Ectodermal cell (in vitro differentiated cells): ENCODE data around the gene PPP6R1.

ENCODE experiments used
- H3K27ac ChIP-seq: 2 replicates; pipeline ENCODE4 v1.7.0; 2013; ENCODE audit warnings: mild to moderate bottlenecking, low read depth, low read length; ENCODE audit not compliant: insufficient read depth, poor library complexity, severe bottlenecking
- H3K27me3 ChIP-seq: 2 replicates; pipeline ENCODE4 v1.7.0; 2013; ENCODE audit warnings: mild to moderate bottlenecking, low read length; ENCODE audit not compliant: insufficient read depth, control insufficient read depth, poor library complexity, severe bottlenecking
- H3K36me3 ChIP-seq: one replicate; pipeline ENCODE4 v1.7.0; 2013; ENCODE audit warnings: low read length; ENCODE audit not compliant: control insufficient read depth, insufficient read depth
- H3K4me1 ChIP-seq: one replicate; pipeline ENCODE4 v1.7.0; 2013; ENCODE audit warnings: low read length; ENCODE audit not compliant: control insufficient read depth, insufficient read depth
- H3K4me3 ChIP-seq: 2 replicates; pipeline ENCODE4 v1.7.0; 2013; ENCODE audit warnings: low read depth, low read length, control low read depth; ENCODE audit not compliant: insufficient read depth
- H3K9me3 ChIP-seq: 2 replicates; pipeline ENCODE4 v1.7.0; 2013; ENCODE audit warnings: mild to moderate bottlenecking, low read length, moderate library complexity; ENCODE audit not compliant: control insufficient read depth
- WGBS, 2 experiments: methylation state at CpG; one replicate each; pipeline ENCODE4 v1.1.7; 2013; ENCODE audit warnings: missing lambda C conversion rate in 2 of 2; 5-methylcytosine and 5-hydroxymethylcytosine counted together

The PPP6R1 gene

DNA sequence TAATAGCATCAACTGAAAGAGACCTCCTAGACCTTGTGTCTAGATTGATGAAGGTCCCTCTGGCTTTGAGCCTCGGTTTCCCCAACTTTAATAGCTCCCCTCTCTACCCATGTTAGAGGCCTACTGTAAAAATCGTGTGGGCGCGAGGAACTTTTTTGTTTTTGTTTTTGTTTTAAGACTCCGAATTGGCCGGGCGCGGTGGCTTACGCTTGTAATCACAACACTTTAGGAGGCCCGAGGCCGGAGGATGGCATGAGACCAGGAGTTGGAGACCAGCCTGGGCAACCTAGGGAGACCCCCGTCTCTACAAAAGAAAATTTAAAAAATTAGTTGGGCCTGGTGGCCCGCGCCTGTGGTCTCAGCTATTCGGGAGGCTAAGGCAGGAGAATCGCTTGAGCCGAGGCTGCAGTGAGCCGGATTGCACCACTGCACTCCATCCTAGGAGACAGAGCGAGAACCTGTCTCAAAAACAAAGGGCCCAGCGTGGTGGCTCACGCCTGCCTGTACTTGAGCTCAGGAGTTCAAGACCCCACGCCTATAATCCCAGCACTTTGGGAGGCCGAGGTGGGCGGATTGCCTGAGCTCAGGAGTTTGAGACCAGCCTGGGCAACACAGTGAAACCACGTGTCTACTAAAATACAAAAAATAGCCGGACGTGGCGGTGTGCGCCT is 858 bp upstream of the PPP6R1 start:
- peak overlapping the region; percentile 86 for H3K4me3 ChIP-seq
- H3K27ac ChIP-seq: peak overlapping the region; percentile 92
- peaks cover 25% of the 10 kb centered on the region for H3K4me1 ChIP-seq
- H3K27me3 ChIP-seq: no peaks in the 10 kb centered on the region
- no peaks in the 10 kb centered on the region for H3K9me3 ChIP-seq
- peaks cover 3% of the 10 kb centered on the region for H3K36me3 ChIP-seq
- 43 to 47% methylated on average over 29 of the region's 29 CpGs for WGBS, 2 experiments

GRCh38 chr19:55258476-55258827 is 365 bp downstream of the PPP6R1 start:
- H3K36me3 ChIP-seq: peaks cover 3% of the 10 kb centered on the region
- H3K27me3 ChIP-seq: no peaks in the 10 kb centered on the region
- H3K27ac ChIP-seq: no peak overlapping the region
- 0 to 1% methylated on average over 53 of the region's 53 CpGs for WGBS, 2 experiments
- peak overlapping the region; percentile 86 for H3K4me3 ChIP-seq
- H3K9me3 ChIP-seq: no peaks in the 10 kb centered on the region
- peaks cover 25% of the 10 kb centered on the region for H3K4me1 ChIP-seq

GRCh38 chr19:55257461-55258420 is 1.1 kb downstream of the PPP6R1 start:
- Histone ChIP-seq H3K9me3 (no peaks in the 10 kb centered on the region), H3K27ac (no peak overlapping the region), H3K4me3 (peak overlapping the region; percentile 86), H3K27me3 (no peaks in the 10 kb centered on the region), H3K4me1 (peaks cover 25% of the 10 kb centered on the region), H3K36me3 (peaks cover 3% of the 10 kb centered on the region)
- 12% methylated on average over 51 of the region's 51 CpGs for WGBS, 2 experiments

GRCh38 chr19:55256562-55257460 is 2.0 kb downstream of the PPP6R1 start:
- no peaks in the 10 kb centered on the region for H3K36me3 ChIP-seq
- 85 to 88% methylated on average over 22 of the region's 22 CpGs for WGBS, 2 experiments
- H3K4me3 ChIP-seq: peak overlapping the region; percentile 86
- H3K9me3 ChIP-seq: no peaks in the 10 kb centered on the region
- peaks cover 25% of the 10 kb centered on the region for H3K4me1 ChIP-seq
- H3K27ac ChIP-seq: no peak overlapping the region
- no peaks in the 10 kb centered on the region for H3K27me3 ChIP-seq

DNA sequence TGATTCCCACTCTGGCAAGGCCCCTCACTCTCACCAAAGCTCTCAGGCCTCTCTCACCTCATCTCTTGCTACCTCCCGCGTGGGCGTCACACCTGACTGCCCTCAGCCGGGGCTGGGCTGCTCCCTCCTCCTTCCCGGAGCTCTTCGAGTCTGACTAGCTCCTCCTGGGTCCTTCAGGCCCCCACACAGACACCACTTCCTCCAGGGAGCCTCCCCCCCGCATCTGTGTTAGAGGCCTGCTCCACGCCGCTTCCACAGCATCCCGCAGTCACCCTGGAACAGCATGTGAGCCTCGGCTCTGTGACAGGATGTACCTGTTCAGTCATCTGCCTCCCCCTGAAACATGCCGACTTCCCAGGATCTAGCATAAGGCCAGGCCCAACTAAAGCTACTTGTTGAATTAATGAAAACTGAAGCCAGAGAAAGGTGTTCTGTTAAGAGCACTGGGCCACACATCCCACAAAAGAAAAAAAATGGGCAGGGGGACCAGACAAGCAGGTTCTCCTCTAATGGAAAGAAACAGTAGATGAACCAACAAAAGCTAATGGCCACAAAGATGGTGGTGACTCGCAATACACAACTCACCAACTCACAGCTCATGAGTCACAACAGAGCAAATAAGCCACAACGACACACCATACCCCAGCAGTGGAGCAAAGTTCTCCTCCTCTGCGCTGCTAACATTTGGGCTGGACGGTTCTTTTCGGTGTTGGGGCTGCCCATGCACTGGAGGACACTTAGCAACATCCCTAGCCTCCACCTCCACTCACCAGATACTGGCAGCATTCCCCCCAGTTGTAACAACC is 3.0 kb downstream of the PPP6R1 start:
- H3K27ac ChIP-seq: no peak overlapping the region
- no peak overlapping the region for H3K4me3 ChIP-seq
- 82 to 84% methylated on average over 17 of the region's 17 CpGs for WGBS, 2 experiments
- peaks cover 25% of the 10 kb centered on the region for H3K4me1 ChIP-seq
- H3K27me3 ChIP-seq: no peaks in the 10 kb centered on the region
- no peaks in the 10 kb centered on the region for H3K36me3 ChIP-seq
- H3K9me3 ChIP-seq: no peaks in the 10 kb centered on the region

- Histone ChIP-seq H3K4me3 (no peak overlapping the region), H3K27ac (no peak overlapping the region)
- WGBS, 2 experiments: 89 to 94% methylated on average over 6 of the region's 6 CpGs
Measured at GRCh38 chr19:55254625-55254977, 4.2 kb downstream of the PPP6R1 start.

GRCh38 chr19:55253842-55254624 is 4.8 kb downstream of the PPP6R1 start:
- H3K27ac ChIP-seq: no peak overlapping the region
- H3K4me1 ChIP-seq: peaks cover 16% of the 10 kb centered on the region
- H3K27me3 ChIP-seq: no peaks in the 10 kb centered on the region
- no peaks in the 10 kb centered on the region for H3K36me3 ChIP-seq
- no peaks in the 10 kb centered on the region for H3K9me3 ChIP-seq
- H3K4me3 ChIP-seq: no peak overlapping the region
- WGBS, 2 experiments: 87% methylated on average over 23 of the region's 23 CpGs

More at GRCh38 chr19:55254625-55254977, 4.2 kb downstream of the PPP6R1 start:
- no peaks in the 10 kb centered on the region for H3K36me3 ChIP-seq
- no peaks in the 10 kb centered on the region for H3K27me3 ChIP-seq
- no peaks in the 10 kb centered on the region for H3K9me3 ChIP-seq
- peaks cover 17% of the 10 kb centered on the region for H3K4me1 ChIP-seq

DNA sequence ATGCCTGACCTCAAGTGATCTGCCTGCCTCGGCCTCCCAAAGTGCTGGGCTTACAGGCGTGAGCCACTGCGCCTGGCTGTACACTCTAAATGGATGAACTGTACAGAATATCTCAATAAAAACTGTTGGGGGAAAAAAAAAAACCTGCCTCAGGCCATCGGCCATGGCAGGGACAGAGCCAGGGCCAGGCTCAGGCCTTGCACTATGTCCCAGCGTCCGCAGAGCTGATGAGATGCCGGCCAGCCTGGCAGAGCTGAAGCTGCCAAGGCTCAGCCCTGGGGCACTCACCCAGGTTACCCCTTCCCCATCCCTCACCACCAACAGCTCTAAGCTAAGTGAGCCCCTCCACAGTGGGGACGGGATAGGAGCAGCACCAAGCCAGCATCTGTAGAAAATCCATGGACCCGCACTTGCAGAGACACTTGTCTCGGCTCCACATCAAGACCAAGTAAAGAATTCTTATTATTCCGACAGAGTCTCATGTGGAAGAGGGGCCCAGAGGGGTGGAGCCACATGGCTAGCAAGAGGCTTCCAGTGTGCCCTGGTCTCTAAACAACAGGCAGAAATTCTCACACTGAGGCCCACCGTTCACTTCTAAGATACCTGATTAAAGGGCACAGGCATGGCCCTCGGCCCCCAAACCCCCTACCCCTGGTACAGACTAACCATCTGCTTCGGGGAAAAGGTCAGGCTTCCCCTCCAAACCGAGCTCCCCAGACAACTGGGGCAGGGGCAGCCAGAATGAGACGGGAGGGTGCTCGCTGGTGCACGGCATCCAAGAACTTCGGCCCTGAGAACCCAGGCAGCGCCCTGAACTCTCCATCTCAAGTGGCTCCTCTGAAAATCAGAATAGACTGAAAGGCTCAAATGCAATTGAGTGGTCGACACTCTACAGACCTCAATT is 5.8 kb downstream of the PPP6R1 start:
- Histone ChIP-seq H3K4me1 (peaks cover 16% of the 10 kb centered on the region), H3K4me3 (no peak overlapping the region), H3K27ac (no peak overlapping the region), H3K27me3 (no peaks in the 10 kb centered on the region), H3K36me3 (no peaks in the 10 kb centered on the region), H3K9me3 (no peaks in the 10 kb centered on the region)
- WGBS, 2 experiments: 93 to 94% methylated on average over 21 of the region's 21 CpGs
